Astrocyte (in vitro differentiated cells and primary cell): ENCODE data around the gene SPOCK2.

ENCODE experiments used
- CTCF ChIP-seq: IDR thresholded peaks from 2 replicates; pipeline ENCODE4 v1.5.1; 2011; ENCODE audit warnings: low read depth, mild to moderate bottlenecking, inconsistent platforms, low read length, moderate library complexity; ENCODE audit not compliant: insufficient read depth
- EZH2 ChIP-seq: IDR thresholded peaks from 2 replicates; pipeline ENCODE4 v1.6.1; 2012; ENCODE audit warnings: mild to moderate bottlenecking, low read length, inconsistent platforms; ENCODE audit not compliant: insufficient read depth

- no peak for TF ChIP-seq CTCF
- no peak for TF ChIP-seq EZH2
Observed at GRCh38 chr10:72097448-72098300, 9.3 kb upstream of the SPOCK2 start.
